NCI-H226 (cell line): Measurements from ENCODE around the gene THBS3.
"Not testable (repeated sequence)": the region's sequence is repeated elsewhere in the genome, so short reads cannot be mapped to it uniquely, and the experiment has no call there.

Experiments
- DNase-seq: peaks from one replicate; pipeline ENCODE4 v3.0.0-alpha.2; 2015

The THBS3 gene

DNA sequence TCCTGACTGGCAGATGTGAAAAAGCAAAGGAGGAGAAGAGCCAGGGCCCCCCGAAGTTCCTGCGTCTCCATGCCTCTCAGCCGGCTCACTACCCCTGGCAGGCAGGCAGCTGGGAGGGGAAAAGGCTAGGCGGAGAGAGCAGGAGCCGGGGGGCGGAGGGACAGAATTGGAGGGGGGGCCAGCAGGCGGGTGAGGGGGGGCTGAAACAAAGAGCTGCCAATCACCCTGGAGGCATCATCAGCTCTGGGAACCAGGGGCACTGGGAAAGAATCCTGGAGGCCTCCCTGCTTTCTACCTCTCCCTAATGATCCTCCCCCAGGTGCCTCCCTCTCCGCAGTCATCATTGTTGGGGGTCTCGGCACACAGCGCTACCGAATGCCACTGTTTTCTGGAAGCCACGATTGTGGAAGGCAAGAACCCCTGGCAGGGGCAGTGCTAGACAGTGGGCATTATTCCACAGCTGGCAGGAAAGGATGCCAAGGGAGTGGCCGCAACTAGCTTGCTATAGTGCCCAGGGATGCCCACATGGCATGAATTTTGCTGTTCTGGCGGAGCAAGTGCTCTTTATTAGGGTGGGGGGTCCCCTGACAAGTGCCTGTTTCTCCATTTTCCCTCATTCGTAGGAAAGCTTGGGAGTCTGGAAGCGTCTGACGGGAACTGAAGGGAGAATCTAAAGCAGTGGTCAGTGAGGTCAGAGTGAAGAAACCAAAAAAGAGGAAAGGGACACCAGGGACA, at the start of gene THBS3:
Gene THBS3 (minus strand): TSS at position 92 of the 735 bp plus-strand sequence. CDS start 21 bp downstream, at position 71.
- DNase-seq: peak; percentile 76

DNA sequence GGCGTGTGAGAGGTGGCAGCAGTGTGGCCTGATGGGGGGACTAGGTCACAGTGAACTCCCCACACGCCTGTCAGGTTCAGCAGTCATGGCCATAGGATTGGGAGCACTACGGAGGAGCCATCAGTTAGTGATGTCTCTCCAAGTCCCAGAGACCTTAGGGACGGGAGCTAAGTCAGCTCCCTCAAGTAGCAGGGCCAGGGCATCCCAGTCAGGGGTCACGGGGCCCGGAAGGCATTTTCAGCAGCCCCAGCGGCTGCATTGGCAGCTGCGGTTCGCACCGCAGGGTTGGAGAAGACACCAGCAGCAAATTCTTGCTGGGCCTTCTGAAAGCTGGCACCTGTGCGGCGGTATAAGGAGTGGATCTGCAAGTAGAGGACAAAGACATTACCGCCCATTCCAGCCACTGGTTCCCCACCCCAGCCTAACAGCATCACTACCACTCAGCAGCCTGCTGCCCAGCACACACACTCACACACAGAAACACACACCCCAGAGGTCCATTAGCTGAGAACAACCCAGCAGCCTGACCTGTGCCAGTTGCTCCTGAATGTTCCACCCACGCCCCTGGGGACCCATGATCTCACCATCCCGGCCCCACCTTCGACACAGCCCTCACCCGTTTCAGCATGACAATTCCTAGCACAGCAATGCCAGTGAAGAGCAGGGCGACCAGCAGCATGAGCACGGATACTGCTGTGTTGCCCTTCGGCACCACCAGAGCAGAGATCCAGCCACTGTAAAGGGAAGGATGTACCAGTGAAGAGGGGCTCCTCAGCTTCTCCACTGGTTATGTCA, 48.6 kb upstream of the THBS3 start:
- no peak for DNase-seq

DNA sequence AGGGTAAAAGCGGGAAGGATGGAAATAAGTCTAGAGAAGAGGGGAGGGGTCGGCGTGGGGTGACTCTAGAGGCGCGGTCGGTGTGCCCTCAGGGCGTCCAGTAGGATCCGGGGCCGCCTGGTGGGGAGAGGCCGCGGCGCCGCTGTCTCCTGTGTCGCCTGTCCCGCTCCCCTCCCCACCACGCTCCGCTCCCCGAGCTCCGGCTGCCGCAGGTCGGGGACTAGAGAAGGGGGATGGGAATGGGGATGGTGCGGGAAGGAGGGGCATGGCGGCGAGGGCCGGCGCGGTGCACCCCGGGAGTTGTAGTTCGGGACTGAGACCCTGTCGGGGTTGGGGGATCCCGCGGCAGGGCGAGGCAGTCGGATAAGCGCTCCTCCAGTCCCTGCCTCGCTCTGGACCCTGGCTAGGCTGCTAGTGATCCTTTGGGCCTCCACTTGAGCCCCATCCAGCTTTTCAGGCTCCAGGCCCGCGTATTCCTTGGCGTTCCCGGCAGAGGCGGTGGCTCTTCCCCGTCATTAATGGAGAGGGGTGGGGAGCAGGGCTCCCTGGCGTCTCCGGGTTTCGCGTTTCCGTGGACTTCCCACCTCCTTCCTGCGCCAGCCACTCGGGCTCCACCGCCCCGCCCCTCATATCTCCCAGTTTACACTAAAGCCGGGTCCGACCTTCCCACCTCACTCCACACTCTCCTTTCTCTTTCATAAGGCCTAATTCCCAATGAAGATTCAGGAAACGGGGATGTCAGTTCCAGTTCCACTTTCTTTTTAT, 47.7 kb upstream of the THBS3 start, which contains the start of gene ENTREP3:
Gene ENTREP3 (minus strand): TSS at position 241 of the 765 bp plus-strand sequence. CDS start 606 bp downstream, outside the sequence.
- DNase-seq: peak; percentile 74

DNA sequence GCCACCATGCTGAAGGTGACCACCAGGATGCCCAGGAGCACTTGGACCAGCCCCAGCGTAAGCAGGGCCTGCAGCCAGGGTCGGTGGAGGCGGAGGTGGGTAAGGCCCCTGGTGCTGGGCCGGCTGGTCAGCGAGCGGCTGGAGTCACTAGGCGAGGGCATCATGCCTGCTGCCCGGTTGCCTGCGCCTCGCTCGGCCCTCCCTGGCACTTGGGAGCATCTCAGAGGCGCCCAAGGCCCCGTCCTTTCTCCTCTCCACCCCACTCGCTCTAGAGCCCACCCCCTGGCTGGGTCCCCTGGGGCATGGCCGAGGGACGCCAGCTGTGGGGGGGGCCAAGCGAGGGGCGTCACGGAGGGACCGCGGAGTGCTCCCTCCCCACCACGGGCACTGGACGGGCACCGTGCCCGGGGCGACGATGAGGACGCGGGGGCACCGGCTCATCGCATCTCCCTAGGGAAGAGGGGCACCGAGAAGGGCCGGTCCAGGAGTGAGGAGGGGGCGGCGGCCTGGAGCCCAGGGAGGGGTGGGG, 47.1 kb upstream of the THBS3 start:
- no peak for DNase-seq

DNA sequence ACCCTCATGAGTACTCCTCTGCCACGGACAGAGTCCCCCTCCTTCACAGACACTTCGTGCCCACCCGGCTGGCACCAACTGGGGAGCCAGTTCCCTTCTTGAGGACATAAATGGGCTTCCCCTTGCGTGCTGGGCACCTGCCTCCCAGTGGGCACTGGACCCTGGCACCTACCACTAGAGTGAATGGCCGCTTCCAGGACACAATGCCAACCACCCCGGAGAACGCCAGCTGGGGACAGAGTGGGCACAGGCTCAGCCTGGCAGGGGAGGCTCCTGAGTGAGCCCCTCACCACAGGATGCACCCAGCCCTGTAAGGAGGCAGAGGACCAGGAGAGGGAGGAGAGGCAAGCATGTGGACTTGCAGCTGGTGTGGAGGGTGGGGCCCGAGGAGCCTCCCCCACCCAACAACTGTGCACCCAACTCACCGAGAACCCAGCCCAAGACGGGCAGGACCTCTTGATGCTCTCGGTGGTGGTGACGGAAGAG, 46.6 kb upstream of the THBS3 start:
- DNase-seq: no peak

DNA sequence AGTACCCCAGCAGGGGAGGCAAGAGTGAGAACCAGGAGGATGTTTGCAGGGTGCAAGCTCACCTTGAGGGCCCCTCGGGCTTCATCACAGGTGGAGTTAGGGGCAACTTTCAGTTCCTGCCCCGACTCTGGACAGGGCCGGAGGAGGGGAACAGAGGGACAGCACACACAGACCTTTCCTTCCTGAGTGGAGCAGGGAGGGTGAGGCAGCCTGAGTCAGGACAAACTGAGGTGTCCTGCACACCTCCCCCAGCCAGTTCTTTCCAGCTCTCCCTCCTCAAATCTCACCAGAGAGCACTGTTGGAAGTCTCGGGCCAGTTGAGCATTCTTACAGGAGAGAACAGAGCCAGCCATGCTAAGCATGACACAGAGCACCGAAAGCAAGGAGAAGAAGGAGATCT, 46.1 kb upstream of the THBS3 start:
- no peak for DNase-seq

DNA sequence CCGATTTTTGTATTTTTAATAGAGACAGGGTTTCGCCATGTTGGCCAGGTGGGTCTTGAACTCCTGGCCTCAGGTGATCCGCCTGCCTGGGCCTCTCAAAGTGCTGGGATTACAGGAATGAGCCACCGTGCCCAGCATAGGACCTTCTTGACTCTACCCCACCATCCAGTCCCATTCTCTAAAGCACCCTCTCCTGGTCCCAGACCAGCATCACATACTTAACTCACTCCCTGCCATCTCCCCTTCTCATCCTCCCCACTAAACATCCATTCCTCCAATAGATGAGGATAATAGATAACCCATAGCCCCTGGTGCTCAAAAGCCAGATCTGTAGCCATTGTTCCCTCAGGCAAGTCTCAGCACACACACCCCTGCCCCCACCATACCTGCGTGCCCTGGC, 45.5 kb upstream of the THBS3 start:
- DNase-seq: no peak

DNA sequence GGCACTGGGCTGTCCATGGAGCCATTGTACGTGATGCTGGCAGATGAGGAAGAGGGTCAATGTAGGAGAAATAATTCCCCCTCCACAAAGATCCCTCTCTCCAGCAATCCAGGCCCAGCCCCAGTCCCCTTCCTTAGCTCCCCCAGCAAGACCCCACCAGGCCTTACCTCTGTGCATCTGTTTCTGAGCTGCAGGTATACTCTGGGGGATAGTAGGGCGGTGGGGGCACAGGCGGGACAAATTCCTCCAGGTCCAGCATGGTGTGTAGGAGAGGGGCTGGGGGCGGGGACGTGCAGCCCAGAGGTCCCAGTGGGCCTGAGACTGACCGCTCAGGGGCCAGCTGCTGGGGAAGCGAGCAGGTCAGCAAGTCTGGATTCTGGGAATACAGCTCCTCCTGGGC, 43.9 kb upstream of the THBS3 start:
- DNase-seq: no peak

DNA sequence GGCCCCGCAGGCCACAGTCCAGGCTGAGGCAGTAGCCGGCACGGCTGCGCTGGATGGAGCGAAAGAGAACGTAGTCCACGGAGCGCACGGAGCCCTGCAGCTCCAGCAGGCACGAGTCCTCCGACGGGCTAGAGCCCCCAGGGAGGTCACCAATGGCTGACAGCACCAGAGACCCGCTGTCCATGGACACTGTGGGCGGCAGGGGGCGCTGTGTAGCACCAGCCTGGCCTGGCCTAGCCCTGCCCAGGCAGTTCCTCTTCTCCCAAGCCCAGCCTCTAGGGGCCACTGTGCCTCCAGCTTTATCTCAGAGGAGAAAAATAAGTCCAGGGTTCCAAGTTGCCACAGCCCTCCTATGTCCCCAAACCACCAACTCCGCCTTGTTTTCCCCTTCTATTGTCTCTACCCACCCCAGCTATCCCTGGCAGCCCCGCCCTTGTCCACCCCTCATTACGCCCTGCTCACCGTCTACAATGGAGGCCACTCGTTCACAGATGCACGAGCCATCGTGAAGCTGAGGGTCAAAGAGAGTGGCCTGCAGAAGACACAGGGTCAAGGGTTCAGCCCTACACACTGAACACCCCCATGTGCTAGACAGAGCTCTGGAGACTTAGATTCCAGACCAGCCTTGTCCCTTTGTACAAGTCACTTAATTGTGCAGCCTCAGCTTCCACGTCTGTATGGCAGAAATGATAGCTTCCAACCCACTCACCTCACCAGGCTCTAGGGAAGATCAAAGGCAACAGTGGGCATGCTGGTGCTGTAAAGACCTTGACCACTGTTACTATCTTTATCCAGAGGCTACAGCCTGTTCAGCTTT, 43.1 kb upstream of the THBS3 start:
- DNase-seq: peak; percentile 74

DNA sequence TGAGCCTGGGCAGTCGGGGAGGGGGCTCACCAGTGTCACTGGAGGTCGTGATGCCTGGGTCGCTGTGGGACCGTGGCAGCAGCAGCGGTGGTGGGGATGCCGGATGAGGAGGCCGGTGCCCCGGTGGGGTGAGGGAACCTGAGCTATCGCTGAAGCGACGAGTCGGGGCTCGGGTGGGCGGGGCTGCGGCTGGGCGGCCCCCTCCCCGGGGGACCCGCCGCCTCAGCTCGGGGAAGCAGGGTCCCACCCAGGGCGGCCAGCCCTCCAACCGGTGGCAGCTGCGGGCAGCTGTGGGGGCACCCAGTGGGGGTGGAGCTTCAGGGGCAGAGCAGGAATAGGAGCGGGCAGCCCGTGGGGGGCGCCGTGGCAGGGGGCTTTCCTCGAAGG, 42.5 kb upstream of the THBS3 start:
- DNase-seq: no peak

DNA sequence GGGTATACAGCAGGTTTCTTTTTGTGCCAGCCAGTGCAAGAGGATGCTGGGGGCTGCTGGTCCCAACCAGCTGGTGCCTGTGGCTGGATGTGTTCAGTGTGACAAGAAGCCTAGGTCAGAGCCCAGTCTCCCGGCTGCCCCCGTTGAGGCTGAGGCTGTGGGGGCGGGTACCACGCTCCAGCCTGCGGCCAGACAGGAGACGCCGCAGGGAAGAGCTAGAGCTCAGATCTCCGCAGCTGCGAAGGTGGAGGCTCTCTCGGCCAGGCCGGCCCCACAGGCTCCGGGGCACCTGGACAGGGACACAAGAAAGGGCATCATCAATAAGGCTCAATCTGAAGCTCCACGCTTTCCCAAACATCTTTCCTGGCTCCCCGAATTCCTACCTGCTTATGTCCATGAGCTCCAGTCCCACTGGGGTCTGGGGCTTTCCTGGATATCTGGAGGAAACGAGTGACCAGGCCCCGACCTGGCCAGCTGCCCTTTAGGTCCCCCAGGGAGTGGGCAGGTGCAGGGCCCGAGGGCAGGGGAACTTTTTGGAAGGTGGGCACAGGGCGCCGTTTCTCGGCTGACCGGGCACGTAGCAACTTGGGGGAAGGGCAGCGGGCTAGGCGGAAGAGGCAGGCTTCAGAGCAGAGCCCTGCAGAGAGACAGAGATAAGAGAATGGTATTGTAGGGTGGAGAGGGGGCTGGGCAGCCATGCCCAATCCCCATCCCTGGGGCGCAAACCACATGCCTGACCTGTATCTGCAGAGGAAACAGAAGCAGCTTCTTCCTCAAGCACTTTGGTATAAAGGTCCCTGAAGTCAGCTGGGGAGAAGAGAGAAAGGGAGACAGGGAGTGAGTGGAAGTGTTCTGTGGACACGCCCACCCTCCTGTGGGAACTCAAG, 40.2 kb upstream of the THBS3 start:
- DNase-seq: no peak

DNA sequence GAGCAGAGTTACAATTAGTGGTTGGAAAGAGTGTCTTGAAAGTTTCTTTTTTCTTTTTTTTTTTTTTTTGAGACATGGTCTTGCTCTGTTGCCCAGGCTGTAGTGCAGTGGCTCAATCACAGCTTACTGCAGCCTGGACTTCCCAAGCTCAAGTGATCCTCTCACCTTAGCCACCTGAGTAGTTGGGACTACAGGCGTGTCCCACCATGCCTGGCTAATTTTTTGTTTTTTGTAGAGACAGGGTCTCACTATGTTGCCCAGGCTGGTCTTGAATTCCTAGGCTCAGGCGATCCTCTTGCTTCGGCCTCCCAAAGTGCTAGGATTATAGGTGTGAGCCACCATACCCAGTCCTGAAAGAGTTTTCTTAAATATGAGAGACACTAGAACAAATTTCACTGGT, 39.1 kb upstream of the THBS3 start:
- not testable (repeated sequence) for DNase-seq

DNA sequence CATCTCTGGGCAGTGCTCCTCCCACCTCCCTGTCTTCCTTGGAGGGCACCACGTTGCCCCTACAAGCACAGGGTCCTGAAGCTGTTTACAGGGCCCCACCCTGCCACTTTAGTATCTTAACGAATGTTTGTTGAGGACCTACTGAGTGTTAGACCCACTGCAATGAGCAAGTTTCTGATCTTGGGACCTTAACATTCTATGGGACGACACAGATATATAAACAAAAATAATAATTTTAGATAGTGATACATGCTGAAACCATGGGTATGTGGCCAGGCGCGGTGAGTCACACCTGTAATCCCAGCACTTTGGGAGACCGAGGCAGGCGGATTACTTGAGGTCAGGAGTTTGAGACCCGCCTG, 37.4 kb upstream of the THBS3 start:
- DNase-seq: no peak

DNA sequence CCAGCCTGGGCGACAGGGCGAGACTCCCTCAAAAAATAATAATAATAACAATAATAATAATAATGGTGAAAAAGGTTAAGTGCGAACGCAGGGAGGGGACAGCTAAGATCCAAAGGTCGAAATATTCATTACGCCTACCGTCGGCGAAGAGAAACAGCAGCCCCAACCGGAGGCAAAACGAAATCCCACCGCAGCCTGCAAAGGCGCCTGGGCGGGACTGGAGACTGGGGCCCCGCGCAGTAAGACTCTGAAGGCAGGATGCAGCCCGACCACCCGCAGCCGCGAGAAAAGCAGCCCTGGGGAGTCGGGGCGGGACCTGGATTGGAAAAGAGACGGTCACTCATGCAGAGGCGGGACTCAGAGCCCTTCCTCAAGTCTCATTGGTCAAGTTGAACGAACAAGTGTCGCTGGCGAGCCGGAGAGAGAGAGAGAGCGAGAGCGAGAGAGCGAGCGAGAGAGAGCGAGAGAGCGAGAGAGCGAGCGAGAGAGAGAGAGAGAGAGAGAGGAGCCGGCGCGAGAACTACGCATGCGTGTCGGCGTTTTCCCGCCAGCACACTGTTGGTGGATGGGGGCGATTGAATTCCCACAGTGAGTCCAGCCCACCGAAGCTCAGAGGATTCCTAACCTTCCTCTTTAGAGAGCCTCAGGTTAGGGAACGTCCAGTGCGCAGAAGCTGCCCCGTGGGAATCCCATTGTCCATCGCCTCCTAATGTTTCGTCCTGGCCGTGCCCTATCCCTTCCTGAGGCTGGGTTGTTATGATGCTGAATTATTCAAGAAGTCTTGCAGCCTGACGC, 36.9 kb upstream of the THBS3 start:
- DNase-seq: peak; percentile 98

DNA sequence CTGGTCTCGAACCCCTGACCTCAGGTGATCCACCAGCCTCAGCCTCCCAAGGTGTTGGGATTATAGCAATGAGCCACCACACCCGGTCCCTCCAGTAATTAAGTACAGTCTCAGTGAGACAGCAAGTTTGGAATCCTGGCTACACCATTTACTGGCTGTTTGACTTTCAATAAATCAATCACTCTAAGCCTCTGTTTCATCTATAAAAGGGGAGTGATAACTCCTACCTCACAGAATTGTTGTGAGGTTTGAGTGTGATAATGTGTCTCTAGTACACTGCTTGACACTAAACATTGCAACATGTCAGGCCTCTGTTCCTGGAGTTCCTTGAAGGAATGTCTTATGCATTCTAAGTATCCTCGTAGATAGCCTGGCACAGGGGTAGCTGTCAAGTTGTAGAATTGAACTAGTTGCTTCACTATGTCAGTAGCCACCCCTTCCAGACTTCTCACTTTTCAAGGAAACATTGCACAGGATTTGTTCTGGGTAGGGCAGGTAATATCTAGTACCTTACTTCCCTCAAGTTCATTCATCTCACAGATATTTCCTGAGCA, 35.2 kb upstream of the THBS3 start:
- DNase-seq: no peak

DNA sequence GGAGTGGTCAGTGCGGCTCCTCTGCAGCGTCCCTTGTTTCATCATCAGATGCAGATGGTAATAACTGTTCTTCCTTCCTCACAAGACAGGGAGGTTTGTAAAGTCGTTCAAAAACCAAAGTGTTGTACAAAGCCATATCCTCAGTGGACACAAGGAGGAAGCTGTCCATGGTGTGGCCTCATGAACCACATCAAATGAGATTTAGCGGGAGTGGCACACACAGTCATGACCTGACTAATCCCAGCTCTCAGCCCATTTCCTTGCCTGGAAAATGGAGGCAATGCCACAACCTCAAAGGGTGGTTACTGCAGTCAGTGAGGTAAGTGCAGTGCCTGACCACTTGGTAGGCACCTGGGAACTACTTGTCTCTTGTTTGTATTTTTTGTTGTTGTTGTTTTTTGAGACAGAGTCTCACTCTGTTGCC, 34.2 kb upstream of the THBS3 start:
- DNase-seq: no peak

DNA sequence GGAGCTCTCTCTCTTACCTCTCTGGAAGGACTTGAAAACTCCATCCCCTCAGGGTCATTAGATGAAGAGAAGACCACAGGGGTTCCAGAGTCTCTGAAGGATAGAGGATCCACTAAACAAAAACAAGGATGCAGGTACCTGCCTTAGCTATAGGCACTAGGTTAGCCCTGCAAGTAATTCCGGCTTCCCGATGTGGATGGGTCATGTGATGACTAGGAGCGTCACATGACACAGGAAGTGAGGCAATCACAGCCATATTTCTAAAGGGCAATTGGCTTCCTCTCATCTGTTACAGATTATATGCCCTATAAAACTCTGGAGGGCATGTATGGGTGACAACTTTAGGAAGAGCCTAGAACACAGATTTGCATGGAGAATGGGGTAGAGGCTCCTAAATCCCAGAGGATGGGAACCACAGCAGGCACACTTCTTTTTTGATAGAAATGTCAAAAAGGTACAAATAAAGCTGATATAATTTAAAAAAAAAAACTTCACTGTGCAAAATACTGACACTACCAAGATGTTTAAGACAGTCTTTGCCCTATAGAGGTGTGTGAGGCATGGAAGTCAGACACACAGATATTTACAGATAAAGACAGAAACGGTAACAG, 33.5 kb upstream of the THBS3 start:
- DNase-seq: peak; percentile 63

DNA sequence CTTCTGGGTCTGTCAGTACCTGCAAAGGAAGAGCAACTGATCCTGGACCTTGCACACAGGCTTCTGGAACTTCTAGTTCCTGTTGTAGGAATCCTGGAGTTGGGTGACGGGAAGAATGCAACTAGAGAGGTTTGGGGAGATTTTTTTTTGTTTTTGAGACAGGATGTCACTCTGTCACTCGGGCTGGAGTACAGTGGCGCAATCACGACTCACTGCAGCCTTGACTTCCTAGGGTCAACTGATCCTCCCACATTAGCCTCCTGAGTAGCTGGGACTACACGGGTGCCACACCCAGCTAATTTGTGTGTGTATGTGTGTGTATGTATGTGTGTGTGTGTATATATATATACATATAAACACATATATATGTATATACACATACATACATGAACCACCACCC, 28.8 kb upstream of the THBS3 start:
- DNase-seq: no peak

DNA sequence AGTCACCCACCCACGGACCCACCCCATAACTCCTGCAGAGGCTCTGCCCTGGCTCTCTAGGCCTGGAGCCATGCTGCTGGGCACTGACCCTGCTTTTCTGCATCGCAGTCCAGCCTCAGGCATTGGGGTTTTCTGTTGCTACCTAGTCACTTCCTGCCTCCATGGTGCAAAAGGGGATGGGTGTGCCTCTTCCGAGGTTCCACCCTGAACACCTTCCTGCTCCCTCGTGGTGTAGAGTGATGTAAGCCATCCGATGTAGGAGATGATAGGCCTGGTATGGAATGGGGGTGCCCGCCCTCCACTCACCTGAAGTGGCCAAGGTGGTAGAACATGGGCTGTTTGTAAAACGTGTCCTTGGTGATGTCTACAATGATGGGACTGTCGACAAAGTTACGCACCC, 27.7 kb upstream of the THBS3 start:
- DNase-seq: not testable (repeated sequence)
